AG04449 (cell line): ENCODE data around the gene GNG7.
"Not testable (repeated sequence)": the region's sequence is repeated elsewhere in the genome, so short reads cannot be mapped to it uniquely, and the experiment has no call there.

Experiments used
- CTCF ChIA-PET: fragments of 350-600 bp; formaldehyde crosslinking; extraction: SDS; loops from one replicate; lab custom pipeline; 2021; ENCODE audit warnings: antibody characterized with exemption; lab: Yijun Ruan, JAX
- POLR2A ChIA-PET: fragments of 400-600, 350-600 bp; formaldehyde crosslinking; extraction: SDS; loops from one replicate; lab custom pipeline; 2020; ENCODE audit warnings: antibody characterized with exemption, inconsistent platforms; lab: Yijun Ruan, JAX
- DNase-seq: peaks from one replicate; pipeline ENCODE4 v3.0.0-alpha.2; 2010; ENCODE audit warnings: low read depth, low spot score
- H3K4me3 ChIP-seq: 2 replicates; pipeline ENCODE4 v1.5.1; 2011; ENCODE audit warnings: low read depth, mild to moderate bottlenecking, control low read depth, low read length
- CTCF ChIP-seq: IDR thresholded peaks from one replicate; pipeline ENCODE4 v1.5.1; 2011; ENCODE audit warnings: mild to moderate bottlenecking, moderate library complexity, low read length, control low read depth, inconsistent platforms; ENCODE audit not compliant: insufficient read depth; ENCODE audit errors: missing control alignments

GNG7 gene

DNA sequence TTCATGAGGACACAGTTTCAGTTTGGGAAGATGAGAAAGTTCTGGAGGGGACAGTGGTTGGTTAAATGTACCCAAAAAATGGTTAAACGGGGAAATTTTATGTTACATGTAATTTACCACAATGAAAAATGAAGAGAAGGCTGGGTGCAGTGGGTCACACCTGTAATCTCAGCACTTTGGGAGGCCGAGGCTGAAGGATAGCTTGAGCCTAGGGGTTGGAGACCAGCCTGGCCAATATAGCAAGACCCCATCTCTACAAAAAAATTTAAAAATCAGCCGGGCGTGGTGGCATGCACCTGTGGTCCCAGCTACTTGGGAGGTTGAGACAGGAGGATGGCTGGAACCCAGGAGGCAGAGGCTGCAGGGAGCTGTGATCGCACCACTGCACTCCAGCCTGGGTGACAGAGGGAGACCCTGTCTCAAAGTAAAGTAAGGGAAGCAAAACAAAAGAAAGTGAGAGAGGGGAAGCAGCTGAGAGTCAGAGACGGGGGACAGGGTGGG, 17.2 kb downstream of the GNG7 start:
- no peak for DNase-seq
- ChIA-PET POLR2A (no interaction called here), CTCF (no interaction called here)
- no peak for TF ChIP-seq CTCF
- no peak overlapping the region for H3K4me3 ChIP-seq

DNA sequence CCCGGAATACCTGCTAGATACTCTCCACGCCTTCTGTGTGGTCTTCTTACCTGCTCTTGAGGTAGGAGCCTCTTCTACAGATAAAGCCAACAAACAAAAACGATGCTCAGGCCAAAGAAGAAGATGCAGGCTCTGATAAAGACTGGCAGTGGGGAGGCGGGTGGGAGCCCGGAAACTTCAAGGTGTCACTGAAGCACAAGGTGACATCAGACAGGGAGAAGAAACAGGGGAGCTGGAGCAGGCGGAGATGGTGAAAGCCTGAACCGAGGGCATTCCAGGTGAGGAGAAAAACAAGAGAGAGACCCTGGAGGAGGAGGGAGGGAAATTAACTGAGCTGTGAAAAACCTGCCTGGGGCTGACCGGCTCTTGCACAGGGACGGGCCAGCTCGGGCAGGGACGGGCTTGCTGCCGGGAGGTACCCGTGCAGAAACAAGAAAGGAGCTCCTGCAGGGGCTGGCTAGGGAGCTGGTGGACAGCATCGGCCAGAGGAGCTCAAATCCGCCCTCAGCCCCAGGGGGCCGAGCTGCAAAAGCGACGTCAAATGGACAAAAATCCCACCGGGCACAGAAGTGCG, 19.0 kb downstream of the GNG7 start:
- TF ChIP-seq CTCF, result no peak
- POLR2A ChIA-PET, result interaction anchor here (0.5 kb wide), 1 partner anchor 28 kb away, joined by 3 read pairs; no protein-coding TSS in a partner anchor
- CTCF ChIA-PET, result no interaction called here
- no peak for DNase-seq
- H3K4me3 ChIP-seq, result no peak overlapping the region

DNA sequence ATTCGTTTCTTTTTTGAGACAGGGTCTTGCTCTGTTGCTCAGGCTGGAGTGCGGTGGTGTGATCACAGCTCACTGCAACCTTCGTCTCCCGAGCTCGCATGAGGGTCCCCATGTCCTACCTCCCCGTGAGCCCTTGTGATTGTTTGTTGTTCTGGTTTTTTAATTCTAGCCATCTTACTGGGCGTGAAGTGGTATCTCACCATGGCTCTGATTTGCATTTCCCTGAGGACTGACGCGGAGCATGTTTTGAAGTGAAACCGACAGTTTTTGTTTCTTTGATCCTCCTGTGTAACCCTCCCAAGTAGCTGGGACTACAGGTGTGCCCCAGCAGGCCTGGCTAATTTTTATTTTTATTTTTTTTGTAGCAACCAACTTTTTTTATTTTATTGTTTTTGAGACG, 21.7 kb downstream of the GNG7 start:
- ChIA-PET CTCF (interaction anchor here (2.1 kb wide), 1 partner anchor 10 kb away, joined by 5 read pairs; no protein-coding TSS in a partner anchor), POLR2A (no interaction called here)
- no peak overlapping the region for H3K4me3 ChIP-seq
- TF ChIP-seq CTCF, result no peak
- no peak for DNase-seq

GRCh38 chr19:2679439-2679838, 23.1 kb downstream of the GNG7 start:
- POLR2A ChIA-PET, result no interaction called here
- no peak overlapping the region for H3K4me3 ChIP-seq
- CTCF ChIA-PET, result interaction anchor here (0.9 to 2.7 kb wide), 2 partner anchors 31 to 42 kb away, joined by 3 to 7 read pairs; no protein-coding TSS in a partner anchor
- no peak for DNase-seq
- TF ChIP-seq CTCF, result no peak

DNA sequence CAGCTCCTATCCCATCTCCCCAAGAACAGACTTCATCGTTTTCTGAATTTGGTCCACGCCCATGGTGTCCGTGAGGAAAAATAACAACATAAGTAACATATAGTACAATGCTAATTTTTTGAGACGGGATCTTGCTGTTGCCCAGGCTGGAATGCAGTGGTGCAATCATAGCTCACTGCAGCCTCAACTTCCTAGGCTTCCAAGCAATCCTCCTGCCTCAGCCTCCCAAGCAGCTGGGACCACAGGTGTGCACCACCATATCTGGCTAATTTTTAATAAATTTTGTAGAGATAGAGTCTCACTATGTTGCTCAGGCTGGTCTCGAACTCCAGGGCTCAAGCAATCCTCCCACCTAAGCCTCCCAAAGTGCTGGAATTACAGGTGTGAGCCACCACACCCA, 23.5 kb downstream of the GNG7 start:
- H3K4me3 ChIP-seq, DNase-seq, POLR2A ChIA-PET: not testable (repeated sequence)
- CTCF ChIA-PET, result interaction anchor here (0.9 to 2.7 kb wide), 2 partner anchors 31 to 42 kb away, joined by 3 to 7 read pairs; no protein-coding TSS in a partner anchor

- TF ChIP-seq CTCF, result no peak
- ChIA-PET CTCF (interaction anchor here (2.7 kb wide), 1 partner anchor 30 kb away, joined by 7 read pairs; no protein-coding TSS in a partner anchor), POLR2A (no interaction called here)
- no peak for DNase-seq
- H3K4me3 ChIP-seq, result no peak overlapping the region
These were observed 24.3 kb downstream of the GNG7 start for GRCh38 chr19:2678044-2678671.
